Fibroblast of the conjunctiva (primary cell): Measurements from ENCODE around the gene KLF17.

ENCODE experiments used
- DNase-seq: peaks from one replicate; pipeline ENCODE4 v3.0.0-alpha.2; 2010; ENCODE audit warnings: low read depth

The KLF17 gene

GRCh38 chr1:44152692-44153091, 34.1 kb downstream of the KLF17 start:
- no peak for DNase-seq

GRCh38 chr1:44154049-44154448, 35.4 kb downstream of the KLF17 start:
- DNase-seq: peak; percentile 31

- DNase-seq: no peak
Measured at GRCh38 chr1:44157903-44158302, 39.3 kb downstream of the KLF17 start.

- DNase-seq: no peak
Measured at GRCh38 chr1:44158871-44159270, 40.2 kb downstream of the KLF17 start.

GRCh38 chr1:44161546-44161945, 42.9 kb downstream of the KLF17 start:
- DNase-seq: no peak

GRCh38 chr1:44168520-44169098, 50.0 kb downstream of the KLF17 start:
- no peak for DNase-seq

GRCh38 chr1:44170281-44170823, 51.7 kb downstream of the KLF17 start:
- peak; percentile 5 for DNase-seq

GRCh38 chr1:44174630-44175029, 56.0 kb downstream of the KLF17 start:
- DNase-seq: no peak
